HepG2 (cell line): Measurements from ENCODE around the gene ZNF500.

Source experiments
- EP300 ChIP-seq, 3 experiments: sonication (generic) in 1 of 3; formaldehyde crosslinking in 1 of 3; IDR thresholded peaks; 2 replicates each; pipeline versions ENCODE4 v1.5.1 to v1.6.1; 2011 to 2020; ENCODE audit warnings: low read depth in 2 of 3, low read length in 2 of 3, borderline replicate concordance in 1 of 3, improper control_type of control experiment in 1 of 3, mild to moderate bottlenecking in 1 of 3, missing genetic modification reagents in 1 of 3, moderate library complexity in 1 of 3
- EZH2 ChIP-seq: conservative IDR thresholded peaks from 2 replicates; pipeline ENCODE4 v1.6.1; 2012; ENCODE audit warnings: mild to moderate bottlenecking, low read depth, low read length, moderate library complexity
- FOXK1 ChIP-seq: sonication (generic); formaldehyde crosslinking; IDR thresholded peaks from 2 replicates; pipeline ENCODE4 v1.4.0; 2020; ENCODE audit warnings: low read depth, missing genetic modification reagents, borderline replicate concordance
- POLR2A ChIP-seq, 2 experiments: IDR thresholded peaks; 2 replicates each; pipeline ENCODE4 v1.6.1; 2011; ENCODE audit warnings: low read depth in 2 of 2, low read length in 2 of 2, mild to moderate bottlenecking in 1 of 2, moderate library complexity in 1 of 2; ENCODE audit not compliant: insufficient read depth in 1 of 2
- RELA ChIP-seq: sonication (generic); formaldehyde crosslinking; IDR thresholded peaks from 2 replicates; pipeline ENCODE4 v1.4.0; 2020; ENCODE audit warnings: missing genetic modification reagents
- RORA ChIP-seq: sonication (generic); formaldehyde crosslinking; IDR thresholded peaks from 2 replicates; pipeline ENCODE4 v1.5.0; 2020; ENCODE audit warnings: mild to moderate bottlenecking, missing genetic modification reagents, moderate library complexity
- ZNF138 ChIP-seq: sonication (generic); formaldehyde crosslinking; IDR thresholded peaks from 2 replicates; pipeline ENCODE4 v1.5.0; 2020; ENCODE audit warnings: mild to moderate bottlenecking, low read depth, missing genetic modification reagents
- ZSCAN29 ChIP-seq: sonication (generic); formaldehyde crosslinking; conservative IDR thresholded peaks from 2 replicates; pipeline ENCODE4 v1.4.0; 2020; ENCODE audit warnings: mild to moderate bottlenecking, missing genetic modification reagents
- TF ChIP-seq, protein P1 (sequence below): sonication (generic); formaldehyde crosslinking; IDR thresholded peaks from 2 replicates; pipeline ENCODE4 v1.5.0; 2020; ENCODE audit warnings: mild to moderate bottlenecking, missing genetic modification reagents, moderate library complexity
- TF ChIP-seq, protein P2 (sequence below): sonication (generic); formaldehyde crosslinking; IDR thresholded peaks from 2 replicates; pipeline ENCODE4 v1.8.0; 2022; ENCODE audit warnings: missing genetic modification reagents, mild to moderate bottlenecking, borderline replicate concordance

GRCh38 chr16:4746215-4746614, 20.7 kb downstream of the ZNF500 start:
- TF ChIP-seq EP300 (IDR thresholded peaks at IDR 0.05; ENCODE audit: low read depth in 2 of 2, low read length in 2 of 2): no peak
- no peak for TF ChIP-seq EP300 (CRISPR knock-in tag; IDR thresholded peaks at IDR 0.05; ENCODE audit: borderline replicate concordance)
- no peak for TF ChIP-seq FOXK1 (CRISPR knock-in tag)
- no peak for TF ChIP-seq POLR2A (IDR thresholded peaks at IDR 0.05; ENCODE audit: insufficient read depth in 1 of 2, low read depth in 2 of 2, low read length in 2 of 2)
- TF ChIP-seq, protein P1, sequence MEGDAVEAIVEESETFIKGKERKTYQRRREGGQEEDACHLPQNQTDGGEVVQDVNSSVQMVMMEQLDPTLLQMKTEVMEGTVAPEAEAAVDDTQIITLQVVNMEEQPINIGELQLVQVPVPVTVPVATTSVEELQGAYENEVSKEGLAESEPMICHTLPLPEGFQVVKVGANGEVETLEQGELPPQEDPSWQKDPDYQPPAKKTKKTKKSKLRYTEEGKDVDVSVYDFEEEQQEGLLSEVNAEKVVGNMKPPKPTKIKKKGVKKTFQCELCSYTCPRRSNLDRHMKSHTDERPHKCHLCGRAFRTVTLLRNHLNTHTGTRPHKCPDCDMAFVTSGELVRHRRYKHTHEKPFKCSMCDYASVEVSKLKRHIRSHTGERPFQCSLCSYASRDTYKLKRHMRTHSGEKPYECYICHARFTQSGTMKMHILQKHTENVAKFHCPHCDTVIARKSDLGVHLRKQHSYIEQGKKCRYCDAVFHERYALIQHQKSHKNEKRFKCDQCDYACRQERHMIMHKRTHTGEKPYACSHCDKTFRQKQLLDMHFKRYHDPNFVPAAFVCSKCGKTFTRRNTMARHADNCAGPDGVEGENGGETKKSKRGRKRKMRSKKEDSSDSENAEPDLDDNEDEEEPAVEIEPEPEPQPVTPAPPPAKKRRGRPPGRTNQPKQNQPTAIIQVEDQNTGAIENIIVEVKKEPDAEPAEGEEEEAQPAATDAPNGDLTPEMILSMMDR (CRISPR knock-in tag): no peak
- TF ChIP-seq, protein P2, sequence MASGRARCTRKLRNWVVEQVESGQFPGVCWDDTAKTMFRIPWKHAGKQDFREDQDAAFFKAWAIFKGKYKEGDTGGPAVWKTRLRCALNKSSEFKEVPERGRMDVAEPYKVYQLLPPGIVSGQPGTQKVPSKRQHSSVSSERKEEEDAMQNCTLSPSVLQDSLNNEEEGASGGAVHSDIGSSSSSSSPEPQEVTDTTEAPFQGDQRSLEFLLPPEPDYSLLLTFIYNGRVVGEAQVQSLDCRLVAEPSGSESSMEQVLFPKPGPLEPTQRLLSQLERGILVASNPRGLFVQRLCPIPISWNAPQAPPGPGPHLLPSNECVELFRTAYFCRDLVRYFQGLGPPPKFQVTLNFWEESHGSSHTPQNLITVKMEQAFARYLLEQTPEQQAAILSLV (CRISPR knock-in tag): no peak
- no peak for TF ChIP-seq RELA (CRISPR knock-in tag)
- no peak for TF ChIP-seq EZH2
- no peak for TF ChIP-seq ZNF138 (CRISPR knock-in tag)
- TF ChIP-seq RORA (CRISPR knock-in tag): no peak
- TF ChIP-seq ZSCAN29 (CRISPR knock-in tag): no peak
